Loucy (cell line): ENCODE measurements around the gene FOXO4.

Experiments used
- EZH2phosphoT487 ChIP-seq: fragments of 200-600 bp; IDR thresholded peaks from 2 replicates; pipeline ENCODE4 v1.6.1; 2018; ENCODE audit warnings: antibody characterized with exemption, mild to moderate bottlenecking, moderate library complexity, borderline replicate concordance
- TF ChIP-seq, protein P1 (sequence below): fragments of 200-600 bp; sonication (generic); conservative IDR thresholded peaks from 2 replicates; pipeline ENCODE4 v1.5.1; 2014; ENCODE audit warnings: mild to moderate bottlenecking, antibody characterized with exemption, low read length

DNA sequence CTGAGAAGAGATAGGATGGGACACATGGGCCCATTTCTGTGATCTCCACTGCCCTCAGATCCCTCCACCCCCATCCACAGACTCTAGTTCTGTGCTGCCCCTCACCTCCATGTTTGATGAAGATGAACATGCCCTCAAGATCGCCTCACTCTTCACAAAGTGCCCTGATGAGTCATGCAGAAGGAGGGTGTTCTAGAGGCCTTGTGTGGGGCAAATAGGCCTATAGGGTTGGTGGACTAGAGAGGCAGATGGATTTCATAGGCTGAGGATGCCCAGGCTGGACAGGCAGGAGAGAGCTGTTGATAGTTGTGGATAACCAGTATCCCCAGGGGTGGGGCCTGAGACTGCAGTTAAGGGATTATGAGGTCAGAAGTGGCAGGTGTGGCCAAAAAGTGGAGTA lies 10.8 kb downstream of the FOXO4 start, which contains the start of gene CXorf65:
- TF ChIP-seq, protein P1, sequence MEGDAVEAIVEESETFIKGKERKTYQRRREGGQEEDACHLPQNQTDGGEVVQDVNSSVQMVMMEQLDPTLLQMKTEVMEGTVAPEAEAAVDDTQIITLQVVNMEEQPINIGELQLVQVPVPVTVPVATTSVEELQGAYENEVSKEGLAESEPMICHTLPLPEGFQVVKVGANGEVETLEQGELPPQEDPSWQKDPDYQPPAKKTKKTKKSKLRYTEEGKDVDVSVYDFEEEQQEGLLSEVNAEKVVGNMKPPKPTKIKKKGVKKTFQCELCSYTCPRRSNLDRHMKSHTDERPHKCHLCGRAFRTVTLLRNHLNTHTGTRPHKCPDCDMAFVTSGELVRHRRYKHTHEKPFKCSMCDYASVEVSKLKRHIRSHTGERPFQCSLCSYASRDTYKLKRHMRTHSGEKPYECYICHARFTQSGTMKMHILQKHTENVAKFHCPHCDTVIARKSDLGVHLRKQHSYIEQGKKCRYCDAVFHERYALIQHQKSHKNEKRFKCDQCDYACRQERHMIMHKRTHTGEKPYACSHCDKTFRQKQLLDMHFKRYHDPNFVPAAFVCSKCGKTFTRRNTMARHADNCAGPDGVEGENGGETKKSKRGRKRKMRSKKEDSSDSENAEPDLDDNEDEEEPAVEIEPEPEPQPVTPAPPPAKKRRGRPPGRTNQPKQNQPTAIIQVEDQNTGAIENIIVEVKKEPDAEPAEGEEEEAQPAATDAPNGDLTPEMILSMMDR: no peak
- no peak for TF ChIP-seq EZH2phosphoT487
